Pancreas (tissue), 10 donors: ENCODE measurements around the gene CCR6. TPM values are rescaled to one million over a fixed set of nuclear protein-coding genes. Genes with fewer than 3 reads are reported as not detected.

Experiments used
- ATAC-seq, 4 donors: fragments of 200-7000 bp; cut with Tn5 transposase; one replicate each; pipeline versions ENCODE4 v1.8.0 to v1.9.1; 2020; ENCODE audit warnings: mild to moderate bottlenecking in 4 of 4, moderate library complexity in 4 of 4
- DNase-seq, 6 donors: peaks; one replicate each; pipeline ENCODE4 v3.0.0-alpha.2; 2020
- FAIRE-seq: peaks from 2 replicates; lab custom pipeline; 2012; peaks lifted over from hg19 to GRCh38; lab: Jason Lieb, UNC
- H3K27ac ChIP-seq, 4 donors: fragments of 200-600 bp; sonication (generic); 1 replicate in 3 of 4; 2 replicates in 1 of 4; pipeline versions ENCODE4 v1.5.0 to v1.8.0; 2020
- H3K27me3 ChIP-seq, 4 donors: fragments of 200-600 bp; one replicate each; pipeline ENCODE4 v1.8.0; 2021
- H3K36me3 ChIP-seq, 3 donors: fragments of 200-600 bp; sonication (generic) in 1 of 3; one replicate each; pipeline versions ENCODE4 v1.5.0 to v1.8.0; 2020 to 2021
- H3K4me1 ChIP-seq, 3 donors: fragments of 200-600 bp; one replicate each; pipeline ENCODE4 v1.8.0; 2021
- H3K4me3 ChIP-seq, 4 donors: fragments of 200-600 bp; sonication (generic) in 2 of 4; one replicate each; pipeline versions ENCODE4 v1.5.0 to v1.8.0; 2020 to 2021
- H3K9me3 ChIP-seq, 4 donors: fragments of 200-600 bp; one replicate each; pipeline ENCODE4 v1.8.0; 2021
- WGBS, 2 donors: extraction: QIAGEN DNeasy Blood & Tissue Kit; methylation state at CpG; one replicate each; pipeline ENCODE4 v1.1.7; 2013; 5-methylcytosine and 5-hydroxymethylcytosine counted together
- intact Hi-C, 3 donors: fragments of 100-400 bp; cut with DNase I; formaldehyde crosslinking; loops; one replicate each; pipeline versions ENCODE4 v1.11.1 to v1.14.2; 2022
- polyA plus RNA-seq, 2 donors: library from polyadenylated mRNA; stranded (reverse); fragments of 200-250 nt; gene quantifications; one replicate each; pipeline ENCODE4 v1.2.3, GENCODE V29; 2013
- total RNA-seq, 6 donors: library from RNA; stranded (reverse); fragmentation: NEBNext Ultra II Directional in 4 of 6; extraction: Animal tissue kit (Norgen Biotek cat#: 25700) in 4 of 6; gene quantifications; one replicate each; pipeline versions ENCODE4 v1.2.1 to v1.2.4, GENCODE V29; 2021 to 2023
- TF ChIP-seq, protein P1 (sequence below), 4 donors: fragments of 200-600 bp; sonication (generic) in 3 of 4; IDR thresholded peaks; one replicate each; pipeline versions ENCODE4 v1.5.0 to v1.8.0; 2021; ENCODE audit warnings: antibody characterized with exemption in 4 of 4
- donor health status: healthy with polysubstance abuse.
- donor health status: DM: no; HTN: no; CAD: no; lungs with moderate emphysema.
- donor health status: DM: no; HTN: no; CAD: no.
- donor health status: control.
- donor health status: control.
- donor health status: Bipolar disorder and iron deficiency.
- donor health status: DM: yes; HTN: yes; CAD: no.
- donor health status: DM: no; HTN: no; CAD: no.
- donor health status: DM: no; HTN: no; CAD: no.
- donor health status: DM: yes; HTN: yes; CAD: no.

Gene CCR6
- total and polyA plus RNA-seq, 8 donors, result 0.08 to 0.31 (median 0.21) TPM; not detected in 5

DNA sequence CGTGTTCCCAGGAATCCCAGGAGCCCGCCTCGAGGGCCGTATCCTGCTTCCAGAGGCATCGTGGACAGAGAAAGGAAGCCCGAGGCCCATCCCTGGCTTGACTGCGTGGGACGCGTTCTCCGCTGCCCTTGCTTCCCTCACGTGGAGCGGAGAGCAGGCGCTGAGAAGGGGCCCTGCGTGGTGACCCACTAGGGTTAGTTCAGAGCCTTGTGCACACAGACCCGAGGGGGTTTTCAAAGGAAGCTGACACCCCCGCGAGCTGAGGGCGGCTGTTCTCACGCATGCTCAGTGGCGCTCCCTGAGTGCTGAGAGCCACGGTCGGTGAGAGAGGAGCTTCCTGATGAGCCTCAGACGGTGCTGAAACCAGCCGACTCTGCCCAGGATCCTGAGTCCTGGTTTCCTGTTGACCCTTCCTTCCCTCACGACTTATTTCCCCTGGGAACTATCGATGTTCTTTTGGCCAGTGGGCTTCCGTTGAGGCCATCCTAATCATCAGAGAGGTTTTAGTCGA lies 28.9 kb upstream of the CCR6 start:
- intact Hi-C loops, result no loop called here
- H3K9me3 ChIP-seq, result no peaks in the 10 kb centered on the region
- no peaks in the 10 kb centered on the region for H3K27me3 ChIP-seq
- ATAC-seq (peak in 2 of 4 donors; percentile 19 to 48), DNase-seq (peak in 1 of 6 donors; percentile 55), FAIRE-seq (no peak)
- 75 to 85% methylated on average over 28 of the region's 28 CpGs for WGBS, 2 donors
- no peaks in the 10 kb centered on the region for H3K4me1 ChIP-seq
- H3K4me3 ChIP-seq, result no peak overlapping the region
- H3K27ac ChIP-seq, result no peak overlapping the region
- TF ChIP-seq, protein P1, sequence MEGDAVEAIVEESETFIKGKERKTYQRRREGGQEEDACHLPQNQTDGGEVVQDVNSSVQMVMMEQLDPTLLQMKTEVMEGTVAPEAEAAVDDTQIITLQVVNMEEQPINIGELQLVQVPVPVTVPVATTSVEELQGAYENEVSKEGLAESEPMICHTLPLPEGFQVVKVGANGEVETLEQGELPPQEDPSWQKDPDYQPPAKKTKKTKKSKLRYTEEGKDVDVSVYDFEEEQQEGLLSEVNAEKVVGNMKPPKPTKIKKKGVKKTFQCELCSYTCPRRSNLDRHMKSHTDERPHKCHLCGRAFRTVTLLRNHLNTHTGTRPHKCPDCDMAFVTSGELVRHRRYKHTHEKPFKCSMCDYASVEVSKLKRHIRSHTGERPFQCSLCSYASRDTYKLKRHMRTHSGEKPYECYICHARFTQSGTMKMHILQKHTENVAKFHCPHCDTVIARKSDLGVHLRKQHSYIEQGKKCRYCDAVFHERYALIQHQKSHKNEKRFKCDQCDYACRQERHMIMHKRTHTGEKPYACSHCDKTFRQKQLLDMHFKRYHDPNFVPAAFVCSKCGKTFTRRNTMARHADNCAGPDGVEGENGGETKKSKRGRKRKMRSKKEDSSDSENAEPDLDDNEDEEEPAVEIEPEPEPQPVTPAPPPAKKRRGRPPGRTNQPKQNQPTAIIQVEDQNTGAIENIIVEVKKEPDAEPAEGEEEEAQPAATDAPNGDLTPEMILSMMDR (IDR thresholded peaks at IDR 0.05), result no peak
- H3K36me3 ChIP-seq, result no peaks in the 10 kb centered on the region

DNA sequence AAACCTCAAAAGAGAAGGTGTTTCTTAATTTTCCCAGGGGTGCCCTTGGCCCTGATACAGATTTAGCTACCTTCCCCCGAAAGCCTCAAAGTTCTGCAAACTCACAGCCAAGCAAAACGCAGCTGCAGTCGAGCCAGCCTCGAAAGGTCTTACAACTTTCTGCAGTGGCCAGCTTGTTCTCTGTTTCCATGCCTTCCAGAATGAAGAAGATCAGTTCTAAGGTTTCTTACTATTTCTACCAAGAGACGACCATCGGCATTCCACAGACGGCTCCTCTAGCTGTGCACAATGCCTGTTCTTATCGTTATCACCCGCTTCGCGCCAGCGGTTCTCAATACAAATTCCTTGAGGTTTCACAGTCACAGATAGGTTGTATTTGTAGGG lies 28.5 kb upstream of the CCR6 start:
- no peaks in the 10 kb centered on the region for H3K36me3 ChIP-seq
- TF ChIP-seq, protein P1 (IDR thresholded peaks at IDR 0.05), result no peak
- DNase-seq (no peak), FAIRE-seq (no peak), ATAC-seq (no peak)
- no peak overlapping the region for H3K4me3 ChIP-seq
- 45 to 54% methylated on average over 12 of the region's 12 CpGs for WGBS, 2 donors
- intact Hi-C loops, result no loop called here
- H3K4me1 ChIP-seq, result no peaks in the 10 kb centered on the region
- H3K27me3 ChIP-seq, result no peaks in the 10 kb centered on the region
- H3K9me3 ChIP-seq, result no peaks in the 10 kb centered on the region
- H3K27ac ChIP-seq, result no peak overlapping the region

DNA sequence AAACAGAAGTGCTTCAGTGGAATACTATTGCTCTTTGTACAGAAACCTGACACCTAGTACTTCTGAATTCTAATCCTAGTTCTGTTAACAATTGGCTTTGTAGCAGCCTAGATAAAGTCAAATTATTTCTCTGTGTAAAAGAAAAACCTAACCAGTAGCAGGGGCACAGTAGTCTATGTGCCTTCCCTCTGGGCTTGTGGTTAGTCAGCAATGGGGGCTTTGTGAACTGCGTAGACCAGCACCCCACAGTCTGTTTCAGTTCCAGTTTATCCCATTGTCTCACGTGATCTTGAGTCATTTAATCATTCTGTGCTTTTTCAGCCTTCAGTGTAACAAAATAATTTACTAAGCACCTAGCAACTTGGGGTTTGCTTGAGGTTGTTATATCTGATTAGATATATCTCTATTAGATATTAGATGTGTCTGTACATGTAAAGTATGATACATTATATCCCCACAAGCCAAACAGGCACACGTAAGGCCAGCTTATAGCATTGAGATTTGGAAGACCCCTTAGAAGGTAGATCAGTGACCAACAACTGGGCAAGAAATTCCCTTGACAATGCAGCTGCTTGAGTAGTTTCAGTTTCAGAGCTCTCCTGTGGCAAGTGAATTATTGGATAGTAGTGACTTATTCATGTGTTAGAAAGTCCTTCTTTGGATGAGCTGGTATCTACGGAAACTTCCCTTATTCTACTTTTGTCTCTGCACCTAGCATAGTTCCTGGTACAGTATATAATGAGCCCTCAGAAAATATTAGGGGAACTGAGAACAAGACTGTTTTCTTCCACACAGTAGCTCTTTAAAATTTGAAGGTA lies 27.9 kb upstream of the CCR6 start:
- TF ChIP-seq, protein P1 (IDR thresholded peaks at IDR 0.05), result no peak
- ATAC-seq, result peak in 2 of 4 donors; percentile 22 to 53
- Histone ChIP-seq H3K9me3 (no peaks in the 10 kb centered on the region), H3K27me3 (no peaks in the 10 kb centered on the region), H3K4me1 (no peaks in the 10 kb centered on the region), H3K27ac (no peak overlapping the region), H3K36me3 (no peaks in the 10 kb centered on the region), H3K4me3 (no peak overlapping the region)
- DNase-seq, result no peak
- FAIRE-seq, result no peak
- WGBS, 2 donors, result 61 to 74% methylated on average over 4 of the region's 4 CpGs
- intact Hi-C loops, result no loop called here

DNA sequence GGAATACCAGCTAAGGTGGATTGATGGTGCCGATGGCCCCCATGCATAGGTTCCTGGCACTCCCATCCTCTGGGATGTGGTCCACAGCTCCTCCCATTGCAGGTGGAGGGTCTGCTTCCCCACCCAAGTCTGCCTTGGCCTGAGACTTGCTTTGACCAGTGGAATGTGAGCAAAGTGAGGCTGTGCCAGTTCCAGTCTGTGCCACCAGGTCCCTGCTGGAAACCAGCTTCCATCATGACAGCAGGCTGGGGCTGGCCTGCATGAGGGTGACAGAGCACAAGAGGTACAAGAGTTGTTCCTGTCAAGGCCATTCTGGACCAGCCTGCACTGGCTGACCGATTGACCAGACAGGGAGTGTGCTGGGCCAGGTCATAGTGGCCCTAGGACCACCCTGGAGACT lies 27.0 kb upstream of the CCR6 start:
- Histone ChIP-seq H3K4me3 (no peak overlapping the region), H3K9me3 (no peaks in the 10 kb centered on the region), H3K36me3 (no peaks in the 10 kb centered on the region), H3K27me3 (no peaks in the 10 kb centered on the region), H3K4me1 (no peaks in the 10 kb centered on the region), H3K27ac (no peak overlapping the region)
- ATAC-seq (no peak), FAIRE-seq (no peak), DNase-seq (no peak)
- TF ChIP-seq, protein P1 (IDR thresholded peaks at IDR 0.05), result no peak
- WGBS, 2 donors, result 70 to 83% methylated on average over 2 of the region's 2 CpGs
- intact Hi-C loops, result no loop called here

DNA sequence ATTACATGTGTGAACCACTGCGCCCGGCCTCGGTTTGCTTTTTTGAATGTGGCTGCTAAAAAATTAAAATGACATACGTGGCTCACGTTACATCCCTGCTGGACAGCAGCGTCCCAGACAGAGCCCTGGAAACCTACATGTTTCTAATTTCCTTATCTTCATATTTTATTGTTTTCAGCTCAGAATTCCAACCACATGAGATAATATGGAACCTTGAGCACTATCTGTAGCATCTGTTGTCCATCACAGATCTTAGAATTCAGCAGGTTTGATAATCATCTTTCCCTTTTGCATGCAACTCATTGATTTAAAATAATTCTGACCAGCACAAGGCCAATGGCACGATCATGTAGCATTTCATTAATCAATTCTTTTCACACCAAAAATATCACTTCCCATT lies 25.9 kb upstream of the CCR6 start:
- Histone ChIP-seq H3K27me3 (no peaks in the 10 kb centered on the region), H3K4me1 (no peaks in the 10 kb centered on the region), H3K4me3 (no peak overlapping the region), H3K36me3 (no peaks in the 10 kb centered on the region), H3K9me3 (no peaks in the 10 kb centered on the region), H3K27ac (no peak overlapping the region)
- intact Hi-C loops, result no loop called here
- 87 to 88% methylated on average over 7 of the region's 7 CpGs for WGBS, 2 donors
- ATAC-seq (no peak), DNase-seq (no peak), FAIRE-seq (no peak)
- TF ChIP-seq, protein P1 (IDR thresholded peaks at IDR 0.05), result no peak
